ENCODE data around the gene CDK6. TPM values are rescaled to one million over a fixed set of nuclear protein-coding genes. Genes with fewer than 3 reads are reported as not detected.
A peak's percentile ranks its signal among the peaks of the same experiment; 100 is the strongest.

CDK6 gene
- total RNA-seq, 1 experiment from 2014 or later: 25.2 TPM

GRCh38 chr7:92590711-92591310 is 245.6 kb downstream of the CDK6 start:
- in situ Hi-C loops (cut with HindIII; ENCODE audit: low sequenced_read_pairs): no loop called here
- peak; percentile 20 for DNase-seq (ENCODE audit: low spot score)

- in situ Hi-C loops (cut with HindIII; ENCODE audit: low sequenced_read_pairs): no loop called here
- DNase-seq (ENCODE audit: low spot score): no peak
Measured at GRCh38 chr7:92589056-92589455, 247.3 kb downstream of the CDK6 start.

GRCh38 chr7:92588561-92588960 is 247.8 kb downstream of the CDK6 start:
- DNase-seq (ENCODE audit: low spot score): no peak
- in situ Hi-C loops (cut with HindIII; ENCODE audit: low sequenced_read_pairs): no loop called here

- no peak for DNase-seq (ENCODE audit: low spot score)
- in situ Hi-C loops (cut with HindIII; ENCODE audit: low sequenced_read_pairs): no loop called here
Measured at GRCh38 chr7:92586841-92587240, 249.5 kb downstream of the CDK6 start.

- in situ Hi-C loops (cut with HindIII; ENCODE audit: low sequenced_read_pairs): no loop called here
- no peak for DNase-seq (ENCODE audit: low spot score)
Measured at GRCh38 chr7:92586403-92586802, 250.0 kb downstream of the CDK6 start.

- DNase-seq (ENCODE audit: low spot score): no peak
- in situ Hi-C loops (cut with HindIII; ENCODE audit: low sequenced_read_pairs): no loop called here
Measured at GRCh38 chr7:92584953-92585352, 251.4 kb downstream of the CDK6 start.

- DNase-seq (ENCODE audit: low spot score): no peak
- in situ Hi-C loops (cut with HindIII; ENCODE audit: low sequenced_read_pairs): no loop called here
Measured at GRCh38 chr7:92582948-92583347, 253.4 kb downstream of the CDK6 start.

GRCh38 chr7:92576296-92576695 is 260.1 kb downstream of the CDK6 start:
- no peak for DNase-seq (ENCODE audit: low spot score)

GRCh38 chr7:92569137-92569536 is 267.2 kb downstream of the CDK6 start:
- in situ Hi-C loops (cut with HindIII; ENCODE audit: low sequenced_read_pairs): no loop called here
- DNase-seq (ENCODE audit: low spot score): no peak

More at GRCh38 chr7:92576296-92576695, 260.1 kb downstream of the CDK6 start:
- in situ Hi-C loops (cut with HindIII; ENCODE audit: low sequenced_read_pairs): no loop called here

GRCh38 chr7:92567460-92567859 is 268.9 kb downstream of the CDK6 start:
- in situ Hi-C loops (cut with HindIII; ENCODE audit: low sequenced_read_pairs): no loop called here
- no peak for DNase-seq (ENCODE audit: low spot score)

- in situ Hi-C loops (cut with HindIII; ENCODE audit: low sequenced_read_pairs): no loop called here
- no peak for DNase-seq (ENCODE audit: low spot score)
Measured at GRCh38 chr7:92563345-92563744, 273.0 kb downstream of the CDK6 start.

GRCh38 chr7:92560602-92561001 is 275.8 kb downstream of the CDK6 start:
- in situ Hi-C loops (cut with HindIII; ENCODE audit: low sequenced_read_pairs): no loop called here
- DNase-seq (ENCODE audit: low spot score): no peak

GRCh38 chr7:92557808-92558362 is 278.5 kb downstream of the CDK6 start:
- no peak for DNase-seq (ENCODE audit: low spot score)
- in situ Hi-C loops (cut with HindIII; ENCODE audit: low sequenced_read_pairs): no loop called here

GRCh38 chr7:92557249-92557648 is 279.1 kb downstream of the CDK6 start:
- no peak for DNase-seq (ENCODE audit: low spot score)
- in situ Hi-C loops (cut with HindIII; ENCODE audit: low sequenced_read_pairs): no loop called here

Other genes with a start within 250 kb of the CDK6 start
- 11.5 and 19.3 TPM in 2 replicates for gene FAM133B, start 246.2 kb downstream of the CDK6 start, total RNA-seq (2014; rRNA removed; shearing (Covaris generic))

All from G401 (cell line).